ENCODE measurements around the gene USP37.

USP37 gene

DNA sequence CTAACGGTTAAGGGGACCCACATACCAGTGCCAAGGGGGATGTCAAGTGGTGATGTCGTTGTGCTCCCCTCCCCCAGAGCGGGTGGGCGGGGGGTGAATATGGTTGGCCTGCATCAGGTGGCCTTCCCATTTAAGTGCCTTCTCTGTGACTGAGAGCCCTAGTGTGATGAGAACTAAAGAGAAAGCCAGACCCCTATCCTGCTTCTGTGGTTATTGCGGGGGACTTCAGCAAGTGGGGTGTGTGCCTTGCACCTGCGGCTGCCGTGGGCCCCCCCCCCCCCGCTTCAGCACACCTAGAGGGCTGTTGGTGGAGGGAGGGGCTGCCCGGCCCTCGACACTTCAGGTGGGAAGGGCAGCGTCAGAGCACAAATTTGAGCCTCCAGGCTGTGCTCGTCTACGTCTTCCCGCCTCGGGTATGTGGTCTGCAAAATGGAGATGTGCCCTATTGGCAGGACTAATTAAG lies 162.4 kb downstream of the USP37 start:
- no peaks in the 10 kb centered on the region for H3K79me2 ChIP-seq (ENCODE audit: insufficient read depth, low read length)
- H3K9me3 ChIP-seq (ENCODE audit: low read length) = no peaks in the 10 kb centered on the region
- H3K27ac ChIP-seq (ENCODE audit: low read depth, low read length, poor library complexity, severe bottlenecking) = peak overlapping the region; percentile 74
- peak overlapping the region; percentile 44 for H3K9ac ChIP-seq (ENCODE audit: low read length)
- H3K36me3 ChIP-seq (ENCODE audit: insufficient read depth, low read length) = peaks cover 30% of the 10 kb centered on the region
- TF ChIP-seq, protein P1, sequence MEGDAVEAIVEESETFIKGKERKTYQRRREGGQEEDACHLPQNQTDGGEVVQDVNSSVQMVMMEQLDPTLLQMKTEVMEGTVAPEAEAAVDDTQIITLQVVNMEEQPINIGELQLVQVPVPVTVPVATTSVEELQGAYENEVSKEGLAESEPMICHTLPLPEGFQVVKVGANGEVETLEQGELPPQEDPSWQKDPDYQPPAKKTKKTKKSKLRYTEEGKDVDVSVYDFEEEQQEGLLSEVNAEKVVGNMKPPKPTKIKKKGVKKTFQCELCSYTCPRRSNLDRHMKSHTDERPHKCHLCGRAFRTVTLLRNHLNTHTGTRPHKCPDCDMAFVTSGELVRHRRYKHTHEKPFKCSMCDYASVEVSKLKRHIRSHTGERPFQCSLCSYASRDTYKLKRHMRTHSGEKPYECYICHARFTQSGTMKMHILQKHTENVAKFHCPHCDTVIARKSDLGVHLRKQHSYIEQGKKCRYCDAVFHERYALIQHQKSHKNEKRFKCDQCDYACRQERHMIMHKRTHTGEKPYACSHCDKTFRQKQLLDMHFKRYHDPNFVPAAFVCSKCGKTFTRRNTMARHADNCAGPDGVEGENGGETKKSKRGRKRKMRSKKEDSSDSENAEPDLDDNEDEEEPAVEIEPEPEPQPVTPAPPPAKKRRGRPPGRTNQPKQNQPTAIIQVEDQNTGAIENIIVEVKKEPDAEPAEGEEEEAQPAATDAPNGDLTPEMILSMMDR (IDR thresholded peaks at IDR 0.05; ENCODE audit: low read length) = no peak
- TF ChIP-seq EZH2 (IDR thresholded peaks at IDR 0.05; ENCODE audit: borderline replicate concordance, low read length) = no peak
- no peaks in the 10 kb centered on the region for H3K27me3 ChIP-seq (ENCODE audit: insufficient read depth, low read length)
- H3K4me2 ChIP-seq (ENCODE audit: low read length) = peak overlapping the region; percentile 66
- H3K4me3 ChIP-seq (ENCODE audit: low read depth, low read length, poor library complexity, severe bottlenecking) = peak overlapping the region; percentile 48
- H3F3A ChIP-seq (ENCODE audit: insufficient read depth, low read length) = no peaks in the 10 kb centered on the region
- H4K20me1 ChIP-seq (ENCODE audit: insufficient read depth, low read length) = no peaks in the 10 kb centered on the region
- peaks cover 48% of the 10 kb centered on the region for H3K4me1 ChIP-seq (ENCODE audit: insufficient read depth, low read length, severe bottlenecking)
- H3K9me2 ChIP-seq (ENCODE audit: low read depth, low read length) = no peaks in the 10 kb centered on the region
- no peak overlapping the region for H2AFZ ChIP-seq (ENCODE audit: low read length)

DNA sequence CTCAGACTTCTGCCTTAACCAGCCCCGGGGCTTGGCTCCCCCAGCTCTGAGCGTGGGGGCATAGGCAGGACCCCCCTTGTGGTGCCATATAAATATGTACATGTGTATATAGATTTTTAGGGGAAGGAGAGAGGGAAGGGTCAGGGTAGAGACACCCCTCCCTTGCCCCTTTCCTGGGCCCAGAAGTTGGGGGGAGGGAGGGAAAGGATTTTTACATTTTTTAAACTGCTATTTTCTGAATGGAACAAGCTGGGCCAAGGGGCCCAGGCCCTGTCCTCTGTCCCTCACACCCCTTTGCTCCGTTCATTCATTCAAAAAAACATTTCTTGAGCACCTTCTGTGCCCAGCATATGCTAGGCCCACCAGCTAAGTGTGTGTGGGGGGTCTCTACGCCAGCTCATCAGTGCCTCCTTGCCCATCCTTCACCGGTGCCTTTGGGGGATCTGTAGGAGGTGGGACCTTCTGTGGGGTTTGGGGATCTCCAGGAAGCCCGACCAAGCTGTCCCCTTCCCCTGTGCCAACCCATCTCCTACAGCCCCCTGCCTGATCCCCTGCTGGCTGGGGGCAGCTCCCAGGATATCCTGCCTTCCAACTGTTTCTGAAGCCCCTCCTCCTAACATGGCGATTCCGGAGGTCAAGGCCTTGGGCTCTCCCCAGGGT lies 162.9 kb downstream of the USP37 start:
- H4K20me1 ChIP-seq (ENCODE audit: insufficient read depth, low read length) = no peaks in the 10 kb centered on the region
- H2AFZ ChIP-seq (ENCODE audit: low read length) = no peak overlapping the region
- H3K9ac ChIP-seq (ENCODE audit: low read length) = peak overlapping the region; percentile 44
- H3K9me3 ChIP-seq (ENCODE audit: low read length) = no peaks in the 10 kb centered on the region
- H3K79me2 ChIP-seq (ENCODE audit: insufficient read depth, low read length) = no peaks in the 10 kb centered on the region
- H3K9me2 ChIP-seq (ENCODE audit: low read depth, low read length) = no peaks in the 10 kb centered on the region
- no peaks in the 10 kb centered on the region for H3K27me3 ChIP-seq (ENCODE audit: insufficient read depth, low read length)
- peaks cover 30% of the 10 kb centered on the region for H3K36me3 ChIP-seq (ENCODE audit: insufficient read depth, low read length)
- peak overlapping the region; percentile 66 for H3K4me2 ChIP-seq (ENCODE audit: low read length)
- H3K27ac ChIP-seq (ENCODE audit: low read depth, low read length, poor library complexity, severe bottlenecking) = peak overlapping the region; percentile 74
- H3K4me3 ChIP-seq (ENCODE audit: low read depth, low read length, poor library complexity, severe bottlenecking) = peak overlapping the region; percentile 48
- peaks cover 48% of the 10 kb centered on the region for H3K4me1 ChIP-seq (ENCODE audit: insufficient read depth, low read length, severe bottlenecking)
- TF ChIP-seq, protein P1 (IDR thresholded peaks at IDR 0.05; ENCODE audit: low read length) = no peak
- no peak for TF ChIP-seq EZH2 (IDR thresholded peaks at IDR 0.05; ENCODE audit: borderline replicate concordance, low read length)
- H3F3A ChIP-seq (ENCODE audit: insufficient read depth, low read length) = no peaks in the 10 kb centered on the region

DNA sequence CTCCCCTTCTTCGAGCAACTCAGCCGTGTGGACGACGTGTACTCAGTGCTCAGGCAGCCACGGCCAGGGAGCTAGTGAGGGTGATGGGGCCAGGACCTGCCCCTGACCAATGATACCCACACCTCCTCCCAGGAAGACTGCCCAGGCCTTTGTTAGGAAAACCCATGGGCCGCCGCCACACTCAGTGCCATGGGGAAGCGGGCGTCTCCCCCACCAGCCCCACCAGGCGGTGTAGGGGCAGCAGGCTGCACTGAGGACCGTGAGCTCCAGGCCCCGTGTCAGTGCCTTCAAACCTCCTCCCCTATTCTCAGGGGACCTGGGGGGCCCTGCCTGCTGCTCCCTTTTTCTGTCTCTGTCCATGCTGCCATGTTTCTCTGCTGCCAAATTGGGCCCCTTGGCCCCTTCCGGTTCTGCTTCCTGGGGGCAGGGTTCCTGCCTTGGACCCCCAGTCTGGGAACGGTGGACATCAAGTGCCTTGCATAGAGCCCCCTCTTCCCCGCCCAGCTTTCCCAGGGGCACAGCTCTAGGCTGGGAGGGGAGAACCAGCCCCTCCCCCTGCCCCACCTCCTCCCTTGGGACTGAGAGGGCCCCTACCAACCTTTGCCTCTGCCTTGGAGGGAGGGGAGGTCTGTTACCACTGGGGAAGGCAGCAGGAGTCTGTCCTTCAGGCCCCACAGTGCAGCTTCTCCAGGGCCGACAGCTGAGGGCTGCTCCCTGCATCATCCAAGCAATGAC lies 163.6 kb downstream of the USP37 start:
- Histone ChIP-seq H3K36me3 (ENCODE audit: insufficient read depth, low read length) (peaks cover 30% of the 10 kb centered on the region), H4K20me1 (ENCODE audit: insufficient read depth, low read length) (no peaks in the 10 kb centered on the region), H2AFZ (ENCODE audit: low read length) (no peak overlapping the region), H3K4me2 (ENCODE audit: low read length) (no peak overlapping the region; the same call in 1 of the 2 replicates), H3K27ac (ENCODE audit: low read depth, low read length, poor library complexity, severe bottlenecking) (peak overlapping the region; percentile 74), H3K27me3 (ENCODE audit: insufficient read depth, low read length) (no peaks in the 10 kb centered on the region), H3K9ac (ENCODE audit: low read length) (no peak overlapping the region; the same call in 1 of the 2 replicates), H3F3A (ENCODE audit: insufficient read depth, low read length) (no peaks in the 10 kb centered on the region), H3K4me3 (ENCODE audit: low read depth, low read length, poor library complexity, severe bottlenecking) (no peak overlapping the region), H3K4me1 (ENCODE audit: insufficient read depth, low read length, severe bottlenecking) (peaks cover 48% of the 10 kb centered on the region), H3K9me2 (ENCODE audit: low read depth, low read length) (no peaks in the 10 kb centered on the region), H3K9me3 (ENCODE audit: low read length) (no peaks in the 10 kb centered on the region), H3K79me2 (ENCODE audit: insufficient read depth, low read length) (no peaks in the 10 kb centered on the region)
- no peak for TF ChIP-seq EZH2 (IDR thresholded peaks at IDR 0.05; ENCODE audit: borderline replicate concordance, low read length)
- TF ChIP-seq, protein P1 (IDR thresholded peaks at IDR 0.05; ENCODE audit: low read length) = no peak

Measured in OCI-LY1 (cell line).